Astrocyte (in vitro differentiated cells and primary cell): Measurements from ENCODE around the gene MKRN2. TPM values are rescaled to one million over a fixed set of nuclear protein-coding genes. Genes with fewer than 3 reads are reported as not detected.
A peak's percentile ranks its signal among the peaks of the same experiment; 100 is the strongest.
"Not testable (repeated sequence)": the region's sequence is repeated elsewhere in the genome, so short reads cannot be mapped to it uniquely, and the experiment has no call there.

Experiments used
- DNase-seq: peaks from one replicate; pipeline ENCODE4 v3.0.0-alpha.2; 2010; ENCODE audit warnings: low read depth
- FAIRE-seq: peaks from 2 replicates; lab custom pipeline; 2011; peaks lifted over from hg19 to GRCh38; lab: Jason Lieb, UNC
- H2AFZ ChIP-seq: 2 replicates; pipeline ENCODE4 v1.6.0; 2012; ENCODE audit warnings: low read depth, low read length, inconsistent platforms
- H3K27ac ChIP-seq: 2 replicates; pipeline ENCODE4 v1.5.1; 2011; ENCODE audit warnings: low read depth, low read length, inconsistent platforms
- H3K27me3 ChIP-seq: 2 replicates; pipeline ENCODE4 v1.6.0; 2011; ENCODE audit warnings: low read length, inconsistent platforms; ENCODE audit not compliant: insufficient read depth
- H3K36me3 ChIP-seq: 2 replicates; pipeline ENCODE4 v1.5.1; 2011; ENCODE audit warnings: low read length, inconsistent platforms; ENCODE audit not compliant: insufficient read depth
- H3K4me1 ChIP-seq: 2 replicates; pipeline ENCODE4 v1.5.1; 2011; ENCODE audit warnings: low read length, inconsistent platforms; ENCODE audit not compliant: insufficient read depth
- H3K4me2 ChIP-seq: 2 replicates; pipeline ENCODE4 v1.6.0; 2012; ENCODE audit warnings: low read length, inconsistent platforms
- H3K4me3 ChIP-seq: 2 replicates; pipeline ENCODE4 v1.5.1; 2011; ENCODE audit warnings: low read depth, mild to moderate bottlenecking, low read length, inconsistent platforms; ENCODE audit not compliant: insufficient read depth
- H3K79me2 ChIP-seq: 2 replicates; pipeline ENCODE4 v1.6.0; 2012; ENCODE audit warnings: mild to moderate bottlenecking, low read length, inconsistent platforms; ENCODE audit not compliant: insufficient read depth
- H3K9ac ChIP-seq: 2 replicates; pipeline ENCODE4 v1.6.0; 2012; ENCODE audit warnings: mild to moderate bottlenecking, low read length, inconsistent platforms
- H3K9me3 ChIP-seq: 2 replicates; pipeline ENCODE4 v1.5.1; 2012; ENCODE audit warnings: low read depth, mild to moderate bottlenecking, low read length, inconsistent platforms; ENCODE audit not compliant: insufficient read depth
- H4K20me1 ChIP-seq: 2 replicates; pipeline ENCODE4 v1.6.0; 2012; ENCODE audit warnings: low read length, inconsistent platforms; ENCODE audit not compliant: insufficient read depth
- H3K27ac Mint-ChIP-seq: one replicate; pipeline ENCODE4 v1.8.0; 2021; ENCODE audit warnings: mild to moderate bottlenecking, mixed read lengths; ENCODE audit not compliant: unreplicated experiment
- H3K27me3 Mint-ChIP-seq: one replicate; pipeline ENCODE4 v1.8.0; 2021; ENCODE audit warnings: low read depth, mixed read lengths; ENCODE audit not compliant: unreplicated experiment
- H3K36me3 Mint-ChIP-seq: one replicate; pipeline ENCODE4 v1.8.0; 2021; ENCODE audit warnings: low read depth, mixed read lengths; ENCODE audit not compliant: unreplicated experiment
- H3K4me1 Mint-ChIP-seq: one replicate; pipeline ENCODE4 v1.8.0; 2021; ENCODE audit warnings: low read depth, mixed read lengths; ENCODE audit not compliant: unreplicated experiment
- H3K4me3 Mint-ChIP-seq: one replicate; pipeline ENCODE4 v1.8.0; 2021; ENCODE audit warnings: mild to moderate bottlenecking, moderate library complexity, mixed read lengths; ENCODE audit not compliant: unreplicated experiment
- H3K9me3 Mint-ChIP-seq: one replicate; pipeline ENCODE4 v1.8.0; 2021; ENCODE audit warnings: mild to moderate bottlenecking, mixed read lengths; ENCODE audit not compliant: unreplicated experiment
- CTCF ChIP-seq: IDR thresholded peaks from 2 replicates; pipeline ENCODE4 v1.5.1; 2011; ENCODE audit warnings: low read depth, mild to moderate bottlenecking, inconsistent platforms, low read length, moderate library complexity; ENCODE audit not compliant: insufficient read depth
- EZH2 ChIP-seq: IDR thresholded peaks from 2 replicates; pipeline ENCODE4 v1.6.1; 2012; ENCODE audit warnings: mild to moderate bottlenecking, low read length, inconsistent platforms; ENCODE audit not compliant: insufficient read depth
- total RNA-seq: library from RNA; stranded (reverse); gene quantifications from 2 replicates; pipeline ENCODE4 v1.2.1, GENCODE V29; 2021

MKRN2 gene
- total RNA-seq, 1 donor from 2014 or later = 36.7 TPM

- H3K27me3 Mint-ChIP-seq = no peaks in the 10 kb centered on the region
- H3K4me1 ChIP-seq = no peaks in the 10 kb centered on the region
- no peaks in the 10 kb centered on the region for H3K9me3 Mint-ChIP-seq
- H3K9ac ChIP-seq = no peak overlapping the region
- H3K27me3 ChIP-seq = no peaks in the 10 kb centered on the region
- H3K4me3 Mint-ChIP-seq = no peak overlapping the region
- no peak overlapping the region for H3K27ac ChIP-seq
- H4K20me1 ChIP-seq = no peaks in the 10 kb centered on the region
- no peaks in the 10 kb centered on the region for H3K4me1 Mint-ChIP-seq
- no peaks in the 10 kb centered on the region for H3K36me3 ChIP-seq
- no peak overlapping the region for H3K4me3 ChIP-seq
- no peak overlapping the region for H2AFZ ChIP-seq
- no peak overlapping the region for H3K4me2 ChIP-seq
- DNase-seq (no peak), FAIRE-seq (no peak)
- no peaks in the 10 kb centered on the region for H3K36me3 Mint-ChIP-seq
- TF ChIP-seq EZH2 (no peak), CTCF (peak; percentile 9)
- H3K9me3 ChIP-seq = no peaks in the 10 kb centered on the region
- H3K27ac Mint-ChIP-seq = no peak overlapping the region
- no peaks in the 10 kb centered on the region for H3K79me2 ChIP-seq
Observed at GRCh38 chr3:12536423-12536822, 20.5 kb upstream of the MKRN2 start.

- Histone ChIP-seq H3K36me3 (no peaks in the 10 kb centered on the region), H3K27ac (no peak overlapping the region), H3K9ac (no peak overlapping the region), H4K20me1 (no peaks in the 10 kb centered on the region), H3K4me3 (no peak overlapping the region), H3K79me2 (no peaks in the 10 kb centered on the region), H3K4me2 (no peak overlapping the region), H3K9me3 (no peaks in the 10 kb centered on the region), H2AFZ (no peak overlapping the region), H3K27me3 (no peaks in the 10 kb centered on the region), H3K4me1 (no peaks in the 10 kb centered on the region)
- FAIRE-seq (no peak), DNase-seq (no peak)
- Mint-ChIP-seq H3K4me3 (no peak overlapping the region), H3K27ac (no peak overlapping the region), H3K27me3 (no peaks in the 10 kb centered on the region), H3K4me1 (no peaks in the 10 kb centered on the region), H3K9me3 (no peaks in the 10 kb centered on the region), H3K36me3 (no peaks in the 10 kb centered on the region)
- TF ChIP-seq EZH2 = no peak
- no peak for TF ChIP-seq CTCF
Observed at GRCh38 chr3:12541625-12542024, 15.3 kb upstream of the MKRN2 start.

GRCh38 chr3:12543497-12543896, 13.4 kb upstream of the MKRN2 start:
- H3K4me3 ChIP-seq, H3K4me1 ChIP-seq, H3K9me3 Mint-ChIP-seq, H3K79me2 ChIP-seq, H3K27ac Mint-ChIP-seq, H3K9me3 ChIP-seq, H3K36me3 Mint-ChIP-seq, H3K27ac ChIP-seq, H3K4me2 ChIP-seq, H4K20me1 ChIP-seq, H3K36me3 ChIP-seq, DNase-seq, H3K9ac ChIP-seq, FAIRE-seq, H3K27me3 Mint-ChIP-seq, H3K4me3 Mint-ChIP-seq, H3K27me3 ChIP-seq, H2AFZ ChIP-seq, H3K4me1 Mint-ChIP-seq: not testable (repeated sequence)
